ENCODE results near the gene VEPH1.

- TF ChIP-seq GATA2 (IDR thresholded peaks at IDR 0.05; ENCODE audit: low read depth, low read length) (no peak), GATA3 (IDR thresholded peaks at IDR 0.05; ENCODE audit: low read depth, low read length) (no peak)
Observed at GRCh38 chr3:157347577-157348303, 155.5 kb downstream of the VEPH1 start.
